Adrenal gland (tissue), 12 donors: ENCODE measurements around the gene GRID1. TPM values are rescaled to one million over a fixed set of nuclear protein-coding genes. Genes with fewer than 3 reads are reported as not detected.

Experiments
- DNase-seq, 7 donors: peaks; one replicate each; pipeline ENCODE4 v3.0.0-alpha.2; 2019 to 2020
- H3K27ac ChIP-seq, 5 donors: fragments of 200-600 bp; sonication (generic) in 4 of 5; 1 replicate in 3 of 5; 2 replicates in 2 of 5; pipeline versions ENCODE4 v1.5.1 to v1.8.0; 2016 to 2020; ENCODE audit warnings: mild to moderate bottlenecking in 1 of 5
- H3K27me3 ChIP-seq: fragments of 200-600 bp; 2 replicates; pipeline ENCODE4 v1.8.0; 2021
- H3K36me3 ChIP-seq, 2 donors: fragments of 200-600 bp; replicated peaks in 1 of 2; 1 replicate in 1 of 2; 2 replicates in 1 of 2; pipeline versions ENCODE4 v1.5.1 to v1.8.0; 2018 to 2022
- H3K4me1 ChIP-seq, 2 donors: fragments of 200-600 bp; replicated peaks in 1 of 2; 1 replicate in 1 of 2; 2 replicates in 1 of 2; pipeline versions ENCODE4 v1.5.1 to v1.8.0; 2018 to 2021
- H3K4me3 ChIP-seq, 4 donors: fragments of 200-600 bp; sonication (generic) in 3 of 4; one replicate each; pipeline ENCODE4 v1.5.1; 2016 to 2018
- H3K9me3 ChIP-seq, 3 donors: fragments of 200-600 bp; sonication (generic) in 1 of 3; replicated peaks in 1 of 3; 1 replicate in 2 of 3; 2 replicates in 1 of 3; pipeline versions ENCODE4 v1.5.1 to v1.8.0; 2016 to 2021
- POLR2A ChIP-seq, 2 donors: fragments of 450-650 bp; IDR thresholded peaks; one replicate each; pipeline ENCODE4 v1.6.1; 2017; ENCODE audit warnings: antibody characterized with exemption in 2 of 2, mild to moderate bottlenecking in 2 of 2, moderate library complexity in 1 of 2
- WGBS, 4 donors: extraction: QIAGEN DNeasy Blood & Tissue Kit in 2 of 4; methylation state at CpG; one replicate each; pipeline versions ENCODE4 v1.1.5 to v1.1.7; 2013 to 2017; 5-methylcytosine and 5-hydroxymethylcytosine counted together
- intact Hi-C, 2 donors: fragments of 100-400 bp; cut with DNase I; formaldehyde crosslinking; loops; one replicate each; pipeline versions ENCODE4 v1.14.1 to v1.15.0; 2022 to 2023
- polyA plus RNA-seq, 3 donors: library from polyadenylated mRNA; stranded (reverse); fragments of 200-250 nt in 2 of 3; fragments of 350-450 nt in 1 of 3; fragmentation: Illumina TruSeq in 1 of 3; extraction: RNeasy Lipid Tissue Mini Kit (QIAGEN cat#74804) in 1 of 3; gene quantifications; one replicate each; pipeline ENCODE4 v1.2.3, GENCODE V29; 2013 to 2014
- total RNA-seq, 9 donors: library from RNA; depleted of rRNA in 4 of 9; stranded (reverse); fragments of >200 nt in 4 of 9; fragments of 120-200 nt in 1 of 9; fragmentation: NEBNext Ultra II Directional in 1 of 9; extraction: Animal tissue kit (Norgen Biotek cat#: 25700) in 1 of 9; gene quantifications; one replicate each; pipeline versions ENCODE4 v1.1.0 to v1.2.4, GENCODE V29; 2013 to 2023
- TF ChIP-seq, protein P1 (sequence below), 6 experiments: fragments of 450-650 bp in 4 of 6; fragments of 200-600 bp in 2 of 6; sonication (generic) in 1 of 6; IDR thresholded peaks; 1 replicate in 5 of 6; 2 replicates in 1 of 6; pipeline versions ENCODE4 v1.5.1 to v1.8.0; 2016 to 2021; ENCODE audit warnings: antibody characterized with exemption in 6 of 6, mild to moderate bottlenecking in 2 of 6, moderate library complexity in 1 of 6
- donor health status: healthy with polysubstance abuse.
- donor health status: Bipolar disorder and iron deficiency.
- donor health status: DM: yes; HTN: yes; CAD: no.
- donor health status: DM: no; HTN: no; CAD: no.
- donor health status: DM: no; HTN: no; CAD: no.
- donor health status: DM: yes; HTN: yes; CAD: no.

GRID1 gene
- total and polyA plus RNA-seq, 12 donors = 2.2 to 8.0 (median 4.1) TPM

DNA sequence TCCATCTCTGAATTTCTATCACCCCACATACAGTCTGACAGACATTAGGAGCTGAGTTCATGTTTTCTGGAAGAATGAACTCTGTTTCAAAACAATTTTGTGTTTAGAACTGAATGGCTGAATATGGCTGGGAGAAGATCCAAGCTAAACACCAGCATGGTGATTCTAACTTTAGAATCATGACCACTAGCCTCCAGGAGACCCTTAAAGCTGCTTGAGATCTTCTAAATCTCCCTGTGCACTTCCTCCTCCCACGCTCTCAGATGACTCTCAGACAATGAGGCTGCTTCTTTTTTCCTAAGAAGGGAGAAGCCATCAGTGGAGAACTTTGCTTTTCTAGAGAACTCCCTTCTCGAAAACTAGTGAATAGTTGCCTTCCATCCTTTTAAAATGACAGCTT is 711.2 kb downstream of the GRID1 start:
- intact Hi-C loops = no loop called here
- WGBS, 4 donors = 42 to 69% (median 58%) methylated on average over 2 of the region's 2 CpGs

DNA sequence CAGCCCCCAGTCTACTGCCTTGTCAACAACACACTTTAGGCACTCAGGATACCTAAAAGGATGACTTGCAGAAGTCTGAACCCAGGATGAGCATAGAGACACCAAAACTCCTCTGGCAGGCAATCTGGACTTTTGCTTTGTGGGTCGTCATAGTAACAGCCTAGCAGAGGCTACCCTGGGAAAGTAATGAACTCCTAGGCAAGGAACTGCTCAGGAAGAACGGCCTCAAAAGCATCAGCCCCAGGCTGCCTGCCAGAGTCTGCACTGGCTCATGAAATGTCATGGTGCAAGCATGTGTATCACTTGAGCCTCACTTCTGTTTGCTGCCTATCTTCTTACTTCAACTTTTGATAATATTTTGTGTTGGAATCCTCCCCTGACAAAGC is 715.1 kb downstream of the GRID1 start:
- intact Hi-C loops = no loop called here
- 65 to 75% (median 68%) methylated on average over 2 of the region's 2 CpGs for WGBS, 4 donors

More for the DNA sequence above, 711.2 kb downstream of the GRID1 start:
- H3K4me1 ChIP-seq = no peaks in the 10 kb centered on the region
- TF ChIP-seq, protein P1, sequence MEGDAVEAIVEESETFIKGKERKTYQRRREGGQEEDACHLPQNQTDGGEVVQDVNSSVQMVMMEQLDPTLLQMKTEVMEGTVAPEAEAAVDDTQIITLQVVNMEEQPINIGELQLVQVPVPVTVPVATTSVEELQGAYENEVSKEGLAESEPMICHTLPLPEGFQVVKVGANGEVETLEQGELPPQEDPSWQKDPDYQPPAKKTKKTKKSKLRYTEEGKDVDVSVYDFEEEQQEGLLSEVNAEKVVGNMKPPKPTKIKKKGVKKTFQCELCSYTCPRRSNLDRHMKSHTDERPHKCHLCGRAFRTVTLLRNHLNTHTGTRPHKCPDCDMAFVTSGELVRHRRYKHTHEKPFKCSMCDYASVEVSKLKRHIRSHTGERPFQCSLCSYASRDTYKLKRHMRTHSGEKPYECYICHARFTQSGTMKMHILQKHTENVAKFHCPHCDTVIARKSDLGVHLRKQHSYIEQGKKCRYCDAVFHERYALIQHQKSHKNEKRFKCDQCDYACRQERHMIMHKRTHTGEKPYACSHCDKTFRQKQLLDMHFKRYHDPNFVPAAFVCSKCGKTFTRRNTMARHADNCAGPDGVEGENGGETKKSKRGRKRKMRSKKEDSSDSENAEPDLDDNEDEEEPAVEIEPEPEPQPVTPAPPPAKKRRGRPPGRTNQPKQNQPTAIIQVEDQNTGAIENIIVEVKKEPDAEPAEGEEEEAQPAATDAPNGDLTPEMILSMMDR (IDR thresholded peaks at IDR 0.05) = no peak
- no peak overlapping the region for H3K27ac ChIP-seq
- H3K36me3 ChIP-seq = no peaks in the 10 kb centered on the region
- no peak overlapping the region for H3K4me3 ChIP-seq
- no peak for DNase-seq
- no peaks in the 10 kb centered on the region for H3K9me3 ChIP-seq
- no peaks in the 10 kb centered on the region for H3K27me3 ChIP-seq

DNA sequence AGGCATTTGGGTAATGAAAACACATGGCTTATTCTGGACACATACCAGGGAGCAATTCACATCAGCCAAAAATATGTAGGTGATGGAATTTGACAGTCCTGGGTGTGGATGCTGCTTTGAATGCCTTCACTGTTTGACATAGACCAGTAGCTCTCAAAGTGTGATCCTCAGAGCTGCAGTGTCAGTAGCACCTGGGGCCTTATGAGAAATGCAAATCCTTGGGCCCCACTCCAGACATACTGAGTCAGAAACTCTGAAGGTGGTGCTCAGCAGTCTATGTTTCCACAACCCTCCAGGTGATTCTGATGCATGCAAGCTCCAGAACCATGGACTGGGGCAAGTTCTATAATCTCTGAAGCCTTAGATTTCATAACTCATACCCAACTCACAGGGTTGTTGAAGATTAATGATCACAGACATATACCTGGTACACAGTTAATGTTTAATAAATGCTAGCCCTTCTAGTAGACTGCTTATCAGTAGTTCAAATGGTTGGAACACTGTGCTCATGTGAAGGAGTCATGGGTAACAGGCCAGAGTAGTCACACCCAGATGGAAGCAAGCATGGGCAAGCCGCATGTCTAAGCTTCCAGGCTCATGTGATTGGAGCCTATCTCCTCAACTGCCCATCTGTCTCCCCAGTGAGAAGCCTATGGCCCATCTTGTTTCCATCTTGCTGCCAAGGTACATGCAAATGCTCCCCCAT is 715.7 kb downstream of the GRID1 start:
- TF ChIP-seq, protein P1 (IDR thresholded peaks at IDR 0.05) = no peak
- no peak for TF ChIP-seq POLR2A (IDR thresholded peaks at IDR 0.05)
- WGBS, 4 donors = 80 to 96% (median 92%) methylated on average over 1 of the region's 1 CpG; no CpG with 5 or more reads in 1 of the 4 donors

More for the DNA sequence above, 715.1 kb downstream of the GRID1 start:
- no peaks in the 10 kb centered on the region for H3K9me3 ChIP-seq
- DNase-seq = peak in 1 of 7 donors; percentile 66
- H3K36me3 ChIP-seq = no peaks in the 10 kb centered on the region
- TF ChIP-seq, protein P1 (IDR thresholded peaks at IDR 0.05) = no peak
- TF ChIP-seq POLR2A (IDR thresholded peaks at IDR 0.05) = no peak
- no peaks in the 10 kb centered on the region for H3K27me3 ChIP-seq
- H3K4me3 ChIP-seq = no peak overlapping the region
- H3K4me1 ChIP-seq = no peaks in the 10 kb centered on the region
- no peak overlapping the region for H3K27ac ChIP-seq

GRCh38 chr10:85649461-85649860 is 717.1 kb downstream of the GRID1 start:
- Histone ChIP-seq H3K9me3 (no peaks in the 10 kb centered on the region), H3K4me1 (no peaks in the 10 kb centered on the region), H3K36me3 (no peaks in the 10 kb centered on the region), H3K4me3 (no peak overlapping the region), H3K27me3 (no peaks in the 10 kb centered on the region), H3K27ac (no peak overlapping the region)
- WGBS, 4 donors = 68 to 81% (median 77%) methylated on average over 4 of the region's 4 CpGs
- DNase-seq = no peak
- intact Hi-C loops = no loop called here
- no peak for TF ChIP-seq POLR2A (IDR thresholded peaks at IDR 0.05)
- TF ChIP-seq, protein P1 (IDR thresholded peaks at IDR 0.05) = no peak

More for the DNA sequence above, 715.7 kb downstream of the GRID1 start:
- H3K36me3 ChIP-seq = no peaks in the 10 kb centered on the region
- H3K27me3 ChIP-seq = no peaks in the 10 kb centered on the region
- H3K4me3 ChIP-seq = no peak overlapping the region
- H3K9me3 ChIP-seq = no peaks in the 10 kb centered on the region
- no peaks in the 10 kb centered on the region for H3K4me1 ChIP-seq
- intact Hi-C loops = no loop called here
- no peak overlapping the region for H3K27ac ChIP-seq
- DNase-seq = no peak
